H9 (cell line): ENCODE results near the gene RTL9. TPM values are rescaled to one million over a fixed set of nuclear protein-coding genes. Genes with fewer than 3 reads are reported as not detected.

Source experiments
- DNase-seq: peaks from one replicate; pipeline ENCODE4 v3.0.0-alpha.2; 2017
- H2AFZ ChIP-seq: one replicate; pipeline ENCODE4 v1.6.1; 2013; ENCODE audit warnings: mild to moderate bottlenecking, low read length, control low read depth, moderate library complexity
- H2AK5ac ChIP-seq: 2 replicates; pipeline ENCODE4 v1.6.1; 2013; ENCODE audit warnings: low read length, control low read depth, mixed read lengths; ENCODE audit not compliant: insufficient read length
- H2BK120ac ChIP-seq: one replicate; pipeline ENCODE4 v1.6.1; 2013; ENCODE audit warnings: low read depth, mild to moderate bottlenecking, low read length, control low read depth, inconsistent platforms; ENCODE audit not compliant: poor library complexity, severe bottlenecking
- H2BK12ac ChIP-seq: 2 replicates; pipeline ENCODE4 v1.6.1; 2013; ENCODE audit warnings: low read length, control low read depth, mixed read lengths, low read depth; ENCODE audit not compliant: insufficient read length
- H2BK15ac ChIP-seq: 2 replicates; pipeline ENCODE4 v1.6.1; 2013; ENCODE audit warnings: low read depth, low read length, control low read depth
- H2BK20ac ChIP-seq: one replicate; pipeline ENCODE4 v1.6.1; 2013; ENCODE audit warnings: low read depth, mild to moderate bottlenecking, low read length, control low read depth, inconsistent platforms; ENCODE audit not compliant: poor library complexity, severe bottlenecking
- H2BK5ac ChIP-seq: 2 replicates; pipeline ENCODE4 v1.6.1; 2013; ENCODE audit warnings: low read length, control low read depth, mixed read lengths; ENCODE audit not compliant: insufficient read length
- H3K14ac ChIP-seq: 2 replicates; pipeline ENCODE4 v1.6.1; 2013; ENCODE audit warnings: low read length, control low read depth; ENCODE audit not compliant: insufficient read depth
- H3K18ac ChIP-seq: 2 replicates; pipeline ENCODE4 v1.6.1; 2013; ENCODE audit warnings: low read depth, mild to moderate bottlenecking, mixed read lengths, low read length, control low read depth; ENCODE audit not compliant: insufficient read length
- H3K23ac ChIP-seq: 2 replicates; pipeline ENCODE4 v1.6.1; 2013; ENCODE audit warnings: low read length, control low read depth, mixed read lengths, low read depth; ENCODE audit not compliant: insufficient read length
- H3K23me2 ChIP-seq: 2 replicates; pipeline ENCODE4 v1.6.1; 2013; ENCODE audit warnings: low read depth, mild to moderate bottlenecking, mixed read lengths, low read length, control low read depth; ENCODE audit not compliant: insufficient read length, poor library complexity, severe bottlenecking
- H3K27ac ChIP-seq: 2 replicates; pipeline ENCODE4 v1.5.1; 2013; ENCODE audit warnings: low read length, control low read depth, mixed read lengths, low read depth; ENCODE audit not compliant: insufficient read length
- H3K27me3 ChIP-seq: 2 replicates; pipeline ENCODE4 v1.6.1; 2013; ENCODE audit warnings: low read length, control low read depth, inconsistent platforms; ENCODE audit not compliant: insufficient read depth
- H3K4ac ChIP-seq: 2 replicates; pipeline ENCODE4 v1.6.1; 2013; ENCODE audit warnings: low read depth, mild to moderate bottlenecking, control low read depth, inconsistent platforms, low read length, moderate library complexity
- H3K4me1 ChIP-seq: 2 replicates; pipeline ENCODE4 v1.6.1; 2013; ENCODE audit warnings: low read length, control low read depth, inconsistent platforms; ENCODE audit not compliant: insufficient read depth
- H3K4me2 ChIP-seq: 2 replicates; pipeline ENCODE4 v1.6.1; 2013; ENCODE audit warnings: low read length, control low read depth, mixed read lengths; ENCODE audit not compliant: insufficient read length, insufficient read depth
- H3K56ac ChIP-seq: 2 replicates; pipeline ENCODE4 v1.6.1; 2013; ENCODE audit warnings: low read depth, mild to moderate bottlenecking, mixed read lengths, low read length, control low read depth; ENCODE audit not compliant: insufficient read length
- H3K79me1 ChIP-seq: 2 replicates; pipeline ENCODE4 v1.6.1; 2013; ENCODE audit warnings: low read depth, mild to moderate bottlenecking, moderate library complexity, low read length, control low read depth, inconsistent platforms; ENCODE audit not compliant: insufficient read depth, poor library complexity, severe bottlenecking
- H3K79me2 ChIP-seq: 2 replicates; pipeline ENCODE4 v1.6.1; 2013; ENCODE audit warnings: low read length, control low read depth, inconsistent platforms; ENCODE audit not compliant: insufficient read depth
- H3K9ac ChIP-seq: 2 replicates; pipeline ENCODE4 v1.6.1; 2013; ENCODE audit warnings: low read length, control low read depth, mixed read lengths; ENCODE audit not compliant: insufficient read length; ENCODE audit errors: extremely low read depth
- H3K9me3 ChIP-seq: one replicate; pipeline ENCODE4 v1.6.1; 2013; ENCODE audit warnings: low read depth, low read length, inconsistent platforms; ENCODE audit not compliant: control insufficient read depth
- H3T11ph ChIP-seq: one replicate; pipeline ENCODE4 v1.6.1; 2013; ENCODE audit warnings: mild to moderate bottlenecking, low read length, control low read depth, inconsistent platforms
- H4K20me1 ChIP-seq: one replicate; pipeline ENCODE4 v1.6.1; 2013; ENCODE audit not compliant: control insufficient read depth, insufficient read length, insufficient read depth
- H4K5ac ChIP-seq: 2 replicates; pipeline ENCODE4 v1.6.1; 2013; ENCODE audit warnings: low read depth, mild to moderate bottlenecking, mixed read lengths, low read length, control low read depth; ENCODE audit not compliant: insufficient read length
- H4K8ac ChIP-seq: replicated peaks from 2 replicates; pipeline ENCODE4 v1.6.1; 2013; ENCODE audit warnings: low read length, control low read depth, mixed read lengths, low read depth; ENCODE audit not compliant: insufficient read length
- H4K91ac ChIP-seq: 2 replicates; pipeline ENCODE4 v1.6.1; 2013; ENCODE audit warnings: low read depth, mild to moderate bottlenecking, moderate library complexity, mixed read lengths, low read length, control low read depth; ENCODE audit not compliant: insufficient read length
- H3K27ac Mint-ChIP-seq, 3 experiments: 2 replicates in 2 of 3; 3 replicates in 1 of 3; pipeline ENCODE4 v1.8.0; 2020 to 2021; ENCODE audit warnings: mixed read lengths in 3 of 3, mild to moderate bottlenecking in 1 of 3, moderate library complexity in 1 of 3
- H3K27me3 Mint-ChIP-seq: 2 replicates; pipeline ENCODE4 v1.8.0; 2021; ENCODE audit warnings: low read depth, mild to moderate bottlenecking, moderate library complexity, mixed read lengths
- H3K36me3 Mint-ChIP-seq, 3 experiments: 2 replicates in 2 of 3; 3 replicates in 1 of 3; pipeline ENCODE4 v1.8.0; 2020 to 2021; ENCODE audit warnings: low read depth in 3 of 3, mixed read lengths in 3 of 3; ENCODE audit not compliant: insufficient read depth in 1 of 3
- H3K4me1 Mint-ChIP-seq, 2 experiments: 2 replicates each; pipeline ENCODE4 v1.8.0; 2020; ENCODE audit warnings: mixed read lengths in 2 of 2
- H3K4me3 Mint-ChIP-seq, 2 experiments: 2 replicates in 1 of 2; 3 replicates in 1 of 2; pipeline ENCODE4 v1.8.0; 2020 to 2021; ENCODE audit warnings: mild to moderate bottlenecking in 2 of 2, mixed read lengths in 2 of 2, moderate library complexity in 1 of 2
- H3K9me3 Mint-ChIP-seq, 2 experiments: 2 replicates in 1 of 2; 3 replicates in 1 of 2; pipeline ENCODE4 v1.8.0; 2020; ENCODE audit warnings: mild to moderate bottlenecking in 2 of 2, mixed read lengths in 2 of 2, moderate library complexity in 1 of 2
- CTCF ChIP-seq: fragments of 200-600 bp; sonication (generic); conservative IDR thresholded peaks from 3 replicates; pipeline ENCODE4 v1.8.0; 2021; ENCODE audit warnings: antibody characterized with exemption, mild to moderate bottlenecking
- WGBS: extraction: QIAGEN DNeasy Blood & Tissue Kit; methylation state at CpG from one replicate; pipeline ENCODE4 v1.1.7; 2013; ENCODE audit warnings: missing lambda C conversion rate, low lambda C conversion rate, mixed read lengths; ENCODE audit not compliant: insufficient read length; ENCODE audit errors: extremely low coverage; 5-methylcytosine and 5-hydroxymethylcytosine counted together
- total RNA-seq: library from RNA; stranded (reverse); gene quantifications from 2 replicates; pipeline ENCODE4 v1.2.1, GENCODE V29; 2021

The RTL9 gene
- total RNA-seq, 1 experiment from 2014 or later, result 0.13 TPM

GRCh38 chrX:110326712-110327111, 31.9 kb upstream of the RTL9 start:
- Mint-ChIP-seq H3K27me3 (no peaks in the 10 kb centered on the region), H3K9me3 (peaks cover 3 to 6% of the 10 kb centered on the region in 2 experiments; a peak in 1 of 5 replicates), H3K4me3 (no peak overlapping the region), H3K4me1 (peaks cover 12 to 14% of the 10 kb centered on the region in 2 experiments), H3K27ac (no peak overlapping the region), H3K36me3 (no peaks in the 10 kb centered on the region)
- no peaks in the 10 kb centered on the region for H4K20me1 ChIP-seq
- no peaks in the 10 kb centered on the region for H3K79me1 ChIP-seq
- H2AK5ac ChIP-seq, result no peak overlapping the region
- H4K8ac ChIP-seq, result no peak overlapping the region
- H3K4me1 ChIP-seq, result no peaks in the 10 kb centered on the region; the same call in 1 of the 2 replicates
- no peak overlapping the region for H3K9ac ChIP-seq
- no peak overlapping the region for H3K4ac ChIP-seq
- no peak overlapping the region for H3K27ac ChIP-seq
- no peak overlapping the region for H2BK5ac ChIP-seq
- DNase-seq, result no peak
- no peak overlapping the region for H2AFZ ChIP-seq
- H3K23me2 ChIP-seq, result no peaks in the 10 kb centered on the region
- H3K9me3 ChIP-seq, result no peaks in the 10 kb centered on the region
- H3T11ph ChIP-seq, result no peak overlapping the region
- H2BK20ac ChIP-seq, result no peak overlapping the region
- H3K23ac ChIP-seq, result no peak overlapping the region
- H2BK120ac ChIP-seq, result no peak overlapping the region
- H2BK15ac ChIP-seq, result no peak overlapping the region
- no peak for TF ChIP-seq CTCF
- H3K27me3 ChIP-seq, result no peaks in the 10 kb centered on the region
- no peak overlapping the region for H4K91ac ChIP-seq
- no peak overlapping the region for H3K18ac ChIP-seq
- H3K14ac ChIP-seq, result no peak overlapping the region
- WGBS, result no CpG with 5 or more reads among the region's 4 CpGs
- no peak overlapping the region for H3K56ac ChIP-seq
- no peaks in the 10 kb centered on the region for H3K79me2 ChIP-seq
- no peak overlapping the region for H4K5ac ChIP-seq
- no peak overlapping the region for H2BK12ac ChIP-seq
- H3K4me2 ChIP-seq, result no peak overlapping the region
